Measurements from ENCODE around the gene SAT1.

DNA sequence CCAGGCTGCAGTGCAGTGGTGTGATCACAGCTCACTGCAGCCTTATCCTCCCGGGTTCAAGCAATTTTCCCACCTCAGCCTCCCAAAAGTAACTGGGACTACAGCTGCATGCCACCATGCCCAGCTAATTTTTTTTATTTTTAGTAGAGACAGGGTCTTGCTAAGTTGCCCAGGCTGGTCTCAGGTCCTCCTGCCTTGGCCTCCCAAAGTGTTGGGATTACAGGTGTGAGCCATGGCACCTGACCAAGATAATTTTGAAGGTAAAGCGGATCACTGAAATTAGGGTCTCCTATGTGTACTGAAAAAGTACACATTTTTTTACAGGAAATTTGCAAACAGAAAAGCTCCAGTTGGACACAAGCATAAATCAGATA lies 4.8 kb downstream of the SAT1 start:
- TF ChIP-seq, protein P1, sequence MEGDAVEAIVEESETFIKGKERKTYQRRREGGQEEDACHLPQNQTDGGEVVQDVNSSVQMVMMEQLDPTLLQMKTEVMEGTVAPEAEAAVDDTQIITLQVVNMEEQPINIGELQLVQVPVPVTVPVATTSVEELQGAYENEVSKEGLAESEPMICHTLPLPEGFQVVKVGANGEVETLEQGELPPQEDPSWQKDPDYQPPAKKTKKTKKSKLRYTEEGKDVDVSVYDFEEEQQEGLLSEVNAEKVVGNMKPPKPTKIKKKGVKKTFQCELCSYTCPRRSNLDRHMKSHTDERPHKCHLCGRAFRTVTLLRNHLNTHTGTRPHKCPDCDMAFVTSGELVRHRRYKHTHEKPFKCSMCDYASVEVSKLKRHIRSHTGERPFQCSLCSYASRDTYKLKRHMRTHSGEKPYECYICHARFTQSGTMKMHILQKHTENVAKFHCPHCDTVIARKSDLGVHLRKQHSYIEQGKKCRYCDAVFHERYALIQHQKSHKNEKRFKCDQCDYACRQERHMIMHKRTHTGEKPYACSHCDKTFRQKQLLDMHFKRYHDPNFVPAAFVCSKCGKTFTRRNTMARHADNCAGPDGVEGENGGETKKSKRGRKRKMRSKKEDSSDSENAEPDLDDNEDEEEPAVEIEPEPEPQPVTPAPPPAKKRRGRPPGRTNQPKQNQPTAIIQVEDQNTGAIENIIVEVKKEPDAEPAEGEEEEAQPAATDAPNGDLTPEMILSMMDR (IDR thresholded peaks at IDR 0.05; ENCODE audit: low read length) = no peak
- TF ChIP-seq EZH2 (optimal IDR thresholded peaks at IDR 0.05; ENCODE audit: low read depth, low read length) (no peak), EZH2phosphoT487 (IDR thresholded peaks at IDR 0.05; ENCODE audit: low read length) (no peak)

Data from MM.1S (cell line).